Keratinocyte (primary cell): ENCODE data around the gene MRPS27.

Experiments used
- EZH2 ChIP-seq: IDR thresholded peaks from one replicate; pipeline ENCODE4 v1.6.1; 2012; ENCODE audit warnings: inconsistent platforms, mild to moderate bottlenecking, low read length, moderate library complexity
- TF ChIP-seq, protein P1 (sequence below), 3 experiments: IDR thresholded peaks in 1 of 3; conservative IDR thresholded peaks in 1 of 3; optimal IDR thresholded peaks in 1 of 3; 2 replicates in 2 of 3; 3 replicates in 1 of 3; pipeline versions ENCODE3 to v1.5.1; 2011; ENCODE audit warnings: low read length in 3 of 3, mild to moderate bottlenecking in 3 of 3, moderate library complexity in 2 of 3, control low read depth in 1 of 3, inconsistent platforms in 1 of 3; ENCODE audit not compliant: insufficient read depth in 2 of 3; ENCODE audit errors: extremely low read depth in 1 of 3

GRCh38 chr5:72267685-72268084 is 52.4 kb downstream of the MRPS27 start:
- TF ChIP-seq, protein P1, sequence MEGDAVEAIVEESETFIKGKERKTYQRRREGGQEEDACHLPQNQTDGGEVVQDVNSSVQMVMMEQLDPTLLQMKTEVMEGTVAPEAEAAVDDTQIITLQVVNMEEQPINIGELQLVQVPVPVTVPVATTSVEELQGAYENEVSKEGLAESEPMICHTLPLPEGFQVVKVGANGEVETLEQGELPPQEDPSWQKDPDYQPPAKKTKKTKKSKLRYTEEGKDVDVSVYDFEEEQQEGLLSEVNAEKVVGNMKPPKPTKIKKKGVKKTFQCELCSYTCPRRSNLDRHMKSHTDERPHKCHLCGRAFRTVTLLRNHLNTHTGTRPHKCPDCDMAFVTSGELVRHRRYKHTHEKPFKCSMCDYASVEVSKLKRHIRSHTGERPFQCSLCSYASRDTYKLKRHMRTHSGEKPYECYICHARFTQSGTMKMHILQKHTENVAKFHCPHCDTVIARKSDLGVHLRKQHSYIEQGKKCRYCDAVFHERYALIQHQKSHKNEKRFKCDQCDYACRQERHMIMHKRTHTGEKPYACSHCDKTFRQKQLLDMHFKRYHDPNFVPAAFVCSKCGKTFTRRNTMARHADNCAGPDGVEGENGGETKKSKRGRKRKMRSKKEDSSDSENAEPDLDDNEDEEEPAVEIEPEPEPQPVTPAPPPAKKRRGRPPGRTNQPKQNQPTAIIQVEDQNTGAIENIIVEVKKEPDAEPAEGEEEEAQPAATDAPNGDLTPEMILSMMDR (optimal IDR thresholded peaks at IDR 0.05 in 1 of 3, IDR thresholded peaks at IDR 0.05 in 1 of 3, conservative IDR thresholded peaks at IDR 0.05 in 1 of 3; ENCODE audit: extremely low read depth in 1 of 3, insufficient read depth in 2 of 3, low read length in 3 of 3): no peak
- TF ChIP-seq EZH2: no peak
